ENCODE measurements around the gene ERC2. TPM values are rescaled to one million over a fixed set of nuclear protein-coding genes. Genes with fewer than 3 reads are reported as not detected.

Gene ERC2
- total and polyA plus RNA-seq, 2 donors (not counting 3 experiments of a cell fraction or from before 2014, with no cell fraction given), result 5.6 to 15.5 TPM

DNA sequence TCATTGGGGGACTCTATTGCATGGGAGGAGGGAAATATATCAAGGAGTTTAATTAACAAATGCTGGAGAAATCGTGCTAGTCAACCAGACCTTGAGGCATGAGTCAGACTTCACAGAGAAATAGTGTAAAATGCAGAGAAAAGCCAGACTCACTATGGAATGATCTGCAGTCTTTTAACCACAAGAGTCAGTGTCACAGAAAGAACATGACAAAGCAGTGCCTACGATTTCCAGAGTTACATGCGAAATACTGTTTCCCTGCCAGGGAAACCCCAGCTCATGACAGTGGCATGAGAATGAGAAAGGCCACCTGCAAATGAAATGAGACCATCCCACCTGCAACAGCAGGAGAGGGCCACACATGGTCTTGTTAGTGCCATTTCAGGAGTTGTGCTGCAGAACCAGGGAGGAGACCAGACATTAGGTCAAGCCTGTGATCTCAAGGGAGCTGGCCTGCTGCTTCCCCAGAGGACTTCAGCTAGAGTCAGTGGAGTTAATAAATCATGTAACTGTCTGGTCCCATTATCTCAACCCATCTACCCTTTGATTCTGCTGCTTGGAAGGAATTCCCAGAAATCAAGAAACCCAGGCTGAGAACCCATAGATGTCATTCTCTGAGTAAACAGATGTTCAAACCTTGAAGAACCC lies 79.0 kb downstream of the ERC2 start:
- dilution Hi-C loops (cut with MboI; ENCODE audit: extremely low pct_ligation_motif_present, low sequenced_read_pairs), result no loop called here
- H3K27ac ChIP-seq (ENCODE audit: insufficient read depth, low read depth, low read length), result no peak overlapping the region
- H3K4me2 ChIP-seq (ENCODE audit: insufficient read depth, low read length), result no peak overlapping the region
- no peak overlapping the region for H2AFZ ChIP-seq (ENCODE audit: low read depth, low read length)
- H3K9ac ChIP-seq (replicated peaks; ENCODE audit: extremely low read depth, insufficient read depth, low read length), result no peak overlapping the region
- intact Hi-C loops (cut with micrococcal nuclease), result no loop called here
- H3K4me1 ChIP-seq (ENCODE audit: control insufficient read depth, extremely low read depth, insufficient read depth, low read length), result no peaks in the 10 kb centered on the region
- CTCF ChIA-PET, result no interaction called here
- H4K20me1 ChIP-seq (replicated peaks; ENCODE audit: control insufficient read depth, extremely low read depth, insufficient read depth, low read length), result no peaks in the 10 kb centered on the region
- no peaks in the 10 kb centered on the region for H3K9me1 ChIP-seq (replicated peaks; ENCODE audit: control insufficient read depth, extremely low read depth, insufficient read depth, low read length)
- no peaks in the 10 kb centered on the region for H3K79me2 ChIP-seq (ENCODE audit: control insufficient read depth, insufficient read depth, low read length)
- no peaks in the 10 kb centered on the region for H3K9me3 ChIP-seq (replicated peaks; ENCODE audit: control insufficient read depth, insufficient read depth, low read length)
- TF ChIP-seq EZH2 (IDR thresholded peaks at IDR 0.05; ENCODE audit: borderline replicate concordance, low read depth, low read length, severe bottlenecking), result no peak
- TF ChIP-seq POLR2A (IDR thresholded peaks at IDR 0.05; ENCODE audit: low read depth, low read length), result no peak
- TF ChIP-seq FOS (IDR thresholded peaks at IDR 0.05; ENCODE audit: borderline replicate concordance, insufficient read depth, low read length), result no peak
- TF ChIP-seq, protein P1, sequence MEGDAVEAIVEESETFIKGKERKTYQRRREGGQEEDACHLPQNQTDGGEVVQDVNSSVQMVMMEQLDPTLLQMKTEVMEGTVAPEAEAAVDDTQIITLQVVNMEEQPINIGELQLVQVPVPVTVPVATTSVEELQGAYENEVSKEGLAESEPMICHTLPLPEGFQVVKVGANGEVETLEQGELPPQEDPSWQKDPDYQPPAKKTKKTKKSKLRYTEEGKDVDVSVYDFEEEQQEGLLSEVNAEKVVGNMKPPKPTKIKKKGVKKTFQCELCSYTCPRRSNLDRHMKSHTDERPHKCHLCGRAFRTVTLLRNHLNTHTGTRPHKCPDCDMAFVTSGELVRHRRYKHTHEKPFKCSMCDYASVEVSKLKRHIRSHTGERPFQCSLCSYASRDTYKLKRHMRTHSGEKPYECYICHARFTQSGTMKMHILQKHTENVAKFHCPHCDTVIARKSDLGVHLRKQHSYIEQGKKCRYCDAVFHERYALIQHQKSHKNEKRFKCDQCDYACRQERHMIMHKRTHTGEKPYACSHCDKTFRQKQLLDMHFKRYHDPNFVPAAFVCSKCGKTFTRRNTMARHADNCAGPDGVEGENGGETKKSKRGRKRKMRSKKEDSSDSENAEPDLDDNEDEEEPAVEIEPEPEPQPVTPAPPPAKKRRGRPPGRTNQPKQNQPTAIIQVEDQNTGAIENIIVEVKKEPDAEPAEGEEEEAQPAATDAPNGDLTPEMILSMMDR (IDR thresholded peaks at IDR 0.05; ENCODE audit: extremely low read depth in 1 of 2, insufficient read depth in 1 of 2, low read depth in 1 of 2, low read length in 2 of 2), result no peak
- no peak for TF ChIP-seq POLR2AphosphoS5 (IDR thresholded peaks at IDR 0.05; ENCODE audit: insufficient read depth, low read depth, low read length)
- no peak for TF ChIP-seq GATA2 (IDR thresholded peaks at IDR 0.05; ENCODE audit: insufficient read depth, insufficient read length, low read depth, low read length)
- no peak for TF ChIP-seq JUN (IDR thresholded peaks at IDR 0.05; ENCODE audit: borderline replicate concordance, insufficient read depth, insufficient read length, low read depth)
- no peak for TF ChIP-seq MYC (IDR thresholded peaks at IDR 0.05; ENCODE audit: low read depth, low read length)
- TF ChIP-seq, protein P2, sequence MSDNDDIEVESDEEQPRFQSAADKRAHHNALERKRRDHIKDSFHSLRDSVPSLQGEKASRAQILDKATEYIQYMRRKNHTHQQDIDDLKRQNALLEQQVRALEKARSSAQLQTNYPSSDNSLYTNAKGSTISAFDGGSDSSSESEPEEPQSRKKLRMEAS (IDR thresholded peaks at IDR 0.05; ENCODE audit: insufficient read depth, insufficient read length), result no peak
- H3K4me3 ChIP-seq (replicated peaks in 1 of 3; ENCODE audit: insufficient read depth in 1 of 3, low read depth in 1 of 3, low read length in 3 of 3), result no peak overlapping the region
- POLR2A ChIA-PET, result no interaction called here
- no peaks in the 10 kb centered on the region for H3K36me3 ChIP-seq (ENCODE audit: control insufficient read depth in 2 of 2, extremely low read depth in 1 of 2, insufficient read depth in 2 of 2, low read length in 2 of 2)
- H3K27me3 ChIP-seq (ENCODE audit: control insufficient read depth in 2 of 2, insufficient read depth in 2 of 2, low read length in 2 of 2), result no peaks in the 10 kb centered on the region
- DNase-seq (ENCODE audit: low read depth, low spot score) (no peak), FAIRE-seq (no peak)
- no TSS peak for BruUV-seq (replicated peaks)
